Stimulated activated naive CD8-positive, alpha-beta T cell treated with anti-CD3 and anti-CD28 coated beads, Interleukin-15, amount 100 ng/mL, for 72 hours (primary cell): Measurements from ENCODE around the gene CELF4.

ENCODE experiments used
- ATAC-seq: fragments of 150-1000 bp; cut with Tn5 transposase; 2 replicates; pipeline ENCODE4 v1.10.0; 2021; ENCODE audit warnings: mild to moderate bottlenecking, moderate library complexity
- DNase-seq, 2 donors: peaks; one replicate each; pipeline ENCODE4 v3.0.0; 2021 to 2022
- H3K27ac Mint-ChIP-seq, 2 donors: one replicate each; pipeline ENCODE4 v1.8.0; 2022; ENCODE audit warnings: mild to moderate bottlenecking in 2 of 2, mixed read lengths in 2 of 2, moderate library complexity in 2 of 2
- H3K27me3 Mint-ChIP-seq: one replicate; pipeline ENCODE4 v1.8.0; 2022; ENCODE audit warnings: mixed read lengths
- H3K4me1 Mint-ChIP-seq: one replicate; pipeline ENCODE4 v1.8.0; 2022; ENCODE audit warnings: mild to moderate bottlenecking, mixed read lengths
- H3K4me3 Mint-ChIP-seq, 2 donors: one replicate each; pipeline ENCODE4 v1.8.0; 2022; ENCODE audit warnings: mild to moderate bottlenecking in 2 of 2, mixed read lengths in 2 of 2, moderate library complexity in 1 of 2
- H3K9me3 Mint-ChIP-seq, 2 donors: one replicate each; pipeline ENCODE4 v1.8.0; 2022; ENCODE audit warnings: mixed read lengths in 2 of 2

Gene CELF4

GRCh38 chr18:37565101-37565976 lies at the start of gene CELF4:
Gene CELF4, minus strand, starts transcription at chr18:37565798.
- DNase-seq, result no peak
- peak within 1 kb of the TSS in 1 of 2 donors; percentile 56 for H3K27ac Mint-ChIP-seq
- no peaks in the 10 kb centered on the region for H3K9me3 Mint-ChIP-seq
- ATAC-seq, result peak; percentile 8
- H3K27me3 Mint-ChIP-seq, result peaks cover 78% of the 10 kb centered on the region
- peaks cover 23% of the 10 kb centered on the region for H3K4me1 Mint-ChIP-seq
- peak within 1 kb of the TSS; percentile 45 to 74 for H3K4me3 Mint-ChIP-seq

- H3K4me1 Mint-ChIP-seq, result no peaks in the 10 kb centered on the region
- no peak overlapping the region for H3K4me3 Mint-ChIP-seq
- DNase-seq (no peak), ATAC-seq (no peak)
- peak overlapping the region in 1 of 2 donors; percentile 9 for H3K27ac Mint-ChIP-seq
- H3K27me3 Mint-ChIP-seq, result peaks cover 18% of the 10 kb centered on the region
- H3K9me3 Mint-ChIP-seq, result peaks cover 0 to 15% of the 10 kb centered on the region in 2 donors
These were observed 47.6 kb upstream of the CELF4 start for GRCh38 chr18:37613253-37613565.

GRCh38 chr18:37612524-37613252 lies 47.1 kb upstream of the CELF4 start:
- Mint-ChIP-seq H3K4me3 (no peak overlapping the region), H3K9me3 (peaks cover 0 to 17% of the 10 kb centered on the region in 2 donors), H3K4me1 (no peaks in the 10 kb centered on the region), H3K27ac (no peak overlapping the region), H3K27me3 (peaks cover 18% of the 10 kb centered on the region)
- DNase-seq (no peak), ATAC-seq (no peak)

GRCh38 chr18:37611614-37612279 lies 46.1 kb upstream of the CELF4 start:
- H3K9me3 Mint-ChIP-seq, result peaks cover 0 to 10% of the 10 kb centered on the region in 2 donors
- ATAC-seq, result no peak
- no peaks in the 10 kb centered on the region for H3K4me1 Mint-ChIP-seq
- peaks cover 14% of the 10 kb centered on the region for H3K27me3 Mint-ChIP-seq
- peak overlapping the region in 1 of 2 donors; percentile 3 for H3K27ac Mint-ChIP-seq
- DNase-seq, result no peak
- H3K4me3 Mint-ChIP-seq, result no peak overlapping the region

GRCh38 chr18:37608876-37609275 lies 43.3 kb upstream of the CELF4 start:
- no peak overlapping the region for H3K4me3 Mint-ChIP-seq
- DNase-seq (no peak), ATAC-seq (no peak)
- no peaks in the 10 kb centered on the region for H3K4me1 Mint-ChIP-seq
- no peak overlapping the region for H3K27ac Mint-ChIP-seq
- H3K9me3 Mint-ChIP-seq, result peaks cover 2 to 7% of the 10 kb centered on the region in 2 donors
- peaks cover 12% of the 10 kb centered on the region for H3K27me3 Mint-ChIP-seq

- H3K4me3 Mint-ChIP-seq, result no peak overlapping the region
- no peak overlapping the region for H3K27ac Mint-ChIP-seq
- DNase-seq, result no peak
- H3K9me3 Mint-ChIP-seq, result peaks cover 5 to 7% of the 10 kb centered on the region in 2 donors
- H3K27me3 Mint-ChIP-seq, result peaks cover 12% of the 10 kb centered on the region
- ATAC-seq, result no peak
- no peaks in the 10 kb centered on the region for H3K4me1 Mint-ChIP-seq
These were observed 41.7 kb upstream of the CELF4 start for GRCh38 chr18:37607281-37607680.

- Mint-ChIP-seq H3K27ac (no peak overlapping the region), H3K9me3 (peaks cover 5 to 7% of the 10 kb centered on the region in 2 donors), H3K4me1 (no peaks in the 10 kb centered on the region), H3K27me3 (no peaks in the 10 kb centered on the region), H3K4me3 (no peak overlapping the region)
- no peak for ATAC-seq
- no peak for DNase-seq
These were observed 38.4 kb upstream of the CELF4 start for GRCh38 chr18:37604032-37604431.

GRCh38 chr18:37598966-37599896 lies 33.6 kb upstream of the CELF4 start:
- Mint-ChIP-seq H3K27me3 (no peaks in the 10 kb centered on the region), H3K27ac (no peak overlapping the region), H3K4me1 (no peaks in the 10 kb centered on the region), H3K4me3 (no peak overlapping the region), H3K9me3 (peaks cover 0 to 5% of the 10 kb centered on the region in 2 donors)
- DNase-seq, result no peak
- no peak for ATAC-seq

- H3K9me3 Mint-ChIP-seq, result peaks cover 0 to 5% of the 10 kb centered on the region in 2 donors
- no peak overlapping the region for H3K4me3 Mint-ChIP-seq
- no peak overlapping the region for H3K27ac Mint-ChIP-seq
- no peaks in the 10 kb centered on the region for H3K27me3 Mint-ChIP-seq
- no peaks in the 10 kb centered on the region for H3K4me1 Mint-ChIP-seq
- DNase-seq, result no peak
- ATAC-seq, result no peak
These were observed 32.8 kb upstream of the CELF4 start for GRCh38 chr18:37598396-37598795.

GRCh38 chr18:37590346-37590745 lies 24.7 kb upstream of the CELF4 start:
- H3K4me1 Mint-ChIP-seq, result no peaks in the 10 kb centered on the region
- no peak for DNase-seq
- ATAC-seq, result no peak
- peaks cover 9% of the 10 kb centered on the region for H3K27me3 Mint-ChIP-seq
- H3K27ac Mint-ChIP-seq, result no peak overlapping the region
- H3K9me3 Mint-ChIP-seq, result peaks cover 0 to 5% of the 10 kb centered on the region in 2 donors
- no peak overlapping the region for H3K4me3 Mint-ChIP-seq

- Mint-ChIP-seq H3K27ac (no peak overlapping the region), H3K4me3 (no peak overlapping the region), H3K9me3 (no peaks in the 10 kb centered on the region), H3K4me1 (no peaks in the 10 kb centered on the region), H3K27me3 (peaks cover 9% of the 10 kb centered on the region)
- no peak for ATAC-seq
- no peak for DNase-seq
These were observed 22.7 kb upstream of the CELF4 start for GRCh38 chr18:37588289-37588688.

- ATAC-seq (no peak), DNase-seq (no peak)
- Mint-ChIP-seq H3K4me3 (no peak overlapping the region), H3K4me1 (no peaks in the 10 kb centered on the region), H3K27ac (no peak overlapping the region), H3K27me3 (peaks cover 9% of the 10 kb centered on the region), H3K9me3 (no peaks in the 10 kb centered on the region)
These were observed 21.1 kb upstream of the CELF4 start for GRCh38 chr18:37586656-37587225.

- DNase-seq, result no peak
- H3K9me3 Mint-ChIP-seq, result peaks cover 0 to 3% of the 10 kb centered on the region in 2 donors
- H3K4me1 Mint-ChIP-seq, result no peaks in the 10 kb centered on the region
- H3K4me3 Mint-ChIP-seq, result no peak overlapping the region
- peaks cover 21% of the 10 kb centered on the region for H3K27me3 Mint-ChIP-seq
- no peak overlapping the region for H3K27ac Mint-ChIP-seq
- ATAC-seq, result no peak
These were observed 19.5 kb upstream of the CELF4 start for GRCh38 chr18:37584952-37585695.

- Mint-ChIP-seq H3K27me3 (peaks cover 30% of the 10 kb centered on the region), H3K27ac (no peak overlapping the region), H3K4me3 (no peak overlapping the region)
These were observed 18.6 kb upstream of the CELF4 start for GRCh38 chr18:37584217-37584616.

More at GRCh38 chr18:37584217-37584616, 18.6 kb upstream of the CELF4 start:
- peaks cover 0 to 4% of the 10 kb centered on the region in 2 donors for H3K9me3 Mint-ChIP-seq
- no peaks in the 10 kb centered on the region for H3K4me1 Mint-ChIP-seq
- ATAC-seq (no peak), DNase-seq (no peak)
